GM19099 (cell line): Measurements from ENCODE around the gene BORCS8.

ENCODE experiments used
- POLR2A ChIP-seq: IDR thresholded peaks from 3 replicates; pipeline ENCODE4 v1.6.1; 2011; ENCODE audit warnings: low read depth; ENCODE audit not compliant: insufficient read length; ENCODE audit errors: extremely low read depth

The BORCS8 gene

DNA sequence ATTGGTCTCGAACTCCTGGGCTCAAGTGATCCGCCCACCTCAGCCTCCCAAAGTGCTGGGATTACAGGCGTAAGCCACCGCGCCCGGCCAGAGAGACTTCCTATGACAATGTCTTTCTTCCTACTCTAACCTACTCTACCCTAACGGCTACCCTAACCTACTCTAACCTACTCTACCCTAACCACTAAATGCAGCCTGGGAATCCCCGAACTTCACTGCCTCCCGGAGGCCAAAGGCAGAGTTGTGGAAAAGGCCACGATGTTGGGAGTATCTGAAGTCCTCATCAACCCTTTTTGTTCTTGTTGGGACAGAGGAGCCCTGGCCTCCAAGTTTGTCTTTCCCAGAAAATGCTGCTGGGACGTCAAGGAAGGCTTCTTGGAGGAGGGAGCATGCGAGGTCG lies 12.2 kb upstream of the BORCS8 start:
- no peak for TF ChIP-seq POLR2A

GRCh38 chr19:19203012-19203856 lies 11.3 kb upstream of the BORCS8 start, which contains the start of gene NR2C2AP:
Gene NR2C2AP, minus strand, starts transcription at chr19:19203414. Its CDS starts 354 bp downstream, at chr19:19203060.
- TF ChIP-seq POLR2A: peak; percentile 73

GRCh38 chr19:19202707-19203011 lies 10.7 kb upstream of the BORCS8 start:
- TF ChIP-seq POLR2A: no peak

- TF ChIP-seq POLR2A: no peak
These were observed 10.0 kb upstream of the BORCS8 start for GRCh38 chr19:19201697-19202630.

GRCh38 chr19:19193926-19194325 lies 2.0 kb upstream of the BORCS8 start:
- no peak for TF ChIP-seq POLR2A

DNA sequence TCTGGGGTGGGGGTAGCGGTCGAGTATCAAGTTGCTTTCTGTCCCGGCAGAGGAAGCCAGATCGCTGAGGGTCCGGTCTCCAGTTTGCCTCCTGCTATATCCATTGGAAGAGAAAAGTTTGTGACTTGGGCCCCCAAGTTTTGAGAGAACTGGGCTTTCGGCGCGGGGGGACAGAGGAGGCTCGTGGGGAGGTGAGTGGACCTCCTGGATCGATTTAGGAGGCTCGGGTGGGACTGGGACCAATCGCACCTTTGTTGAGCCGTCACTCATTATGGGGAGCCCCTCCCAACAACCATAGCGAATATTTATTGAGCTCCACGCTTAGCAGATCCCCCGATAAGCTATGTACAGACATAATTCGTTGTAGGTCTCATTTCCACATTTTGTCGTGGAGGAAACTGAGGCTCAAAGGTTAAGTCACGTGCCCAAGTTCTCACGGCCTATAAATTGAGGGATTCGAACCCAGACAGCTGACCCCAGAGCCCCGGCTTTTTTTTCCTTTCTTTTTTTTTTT lies 1.0 kb upstream of the BORCS8 start:
- peak; percentile 65 for TF ChIP-seq POLR2A

GRCh38 chr19:19191768-19192077 lies 229 bp downstream of the BORCS8 start:
- no peak for TF ChIP-seq POLR2A

- no peak for TF ChIP-seq POLR2A
These were observed 5.2 kb downstream of the BORCS8 start for GRCh38 chr19:19186742-19187141.

DNA sequence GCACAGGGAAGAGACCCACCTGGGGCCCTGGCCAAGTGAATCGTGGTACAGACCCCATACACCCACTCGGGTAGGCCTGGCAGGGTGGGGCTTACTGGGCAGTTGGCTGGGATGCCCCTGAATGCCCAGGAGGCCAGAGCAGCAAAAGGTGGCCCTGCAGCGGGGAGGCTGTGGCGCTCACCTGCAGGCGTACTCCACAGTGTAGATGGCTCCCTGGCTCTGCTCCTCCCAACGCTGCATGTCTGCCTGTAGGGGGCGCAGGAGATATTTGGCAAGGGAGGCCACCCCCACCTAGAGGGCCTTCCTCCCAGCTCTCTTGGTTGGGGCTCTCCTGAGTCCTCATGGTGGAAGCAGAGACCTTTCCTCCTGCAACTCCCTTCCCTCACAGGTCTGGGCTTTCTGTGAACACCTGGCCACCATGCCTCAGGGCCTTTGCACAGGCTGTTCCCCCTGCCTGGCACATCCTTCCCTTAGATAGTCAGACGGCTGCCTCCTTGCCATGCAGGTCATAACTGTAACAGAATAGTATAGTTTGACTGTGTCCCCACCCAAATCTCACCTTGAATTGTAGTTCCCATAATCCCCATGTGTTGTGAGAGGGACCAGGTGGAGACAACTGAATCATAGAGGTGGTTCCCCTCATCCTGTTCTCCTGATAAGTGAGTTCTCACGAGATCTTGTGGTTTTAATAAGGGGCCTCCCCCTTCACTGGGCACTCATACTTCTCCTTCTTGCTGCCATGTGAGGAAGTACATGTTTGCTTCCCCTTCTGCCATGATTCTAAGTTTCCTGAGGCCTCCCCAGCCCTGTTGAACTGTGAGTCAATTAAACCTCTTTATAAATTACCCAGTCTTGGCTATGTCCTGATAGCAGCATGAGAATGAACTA lies 5.9 kb downstream of the BORCS8 start:
- no peak for TF ChIP-seq POLR2A

GRCh38 chr19:19181488-19181998 lies 10.4 kb downstream of the BORCS8 start:
- TF ChIP-seq POLR2A: no peak

DNA sequence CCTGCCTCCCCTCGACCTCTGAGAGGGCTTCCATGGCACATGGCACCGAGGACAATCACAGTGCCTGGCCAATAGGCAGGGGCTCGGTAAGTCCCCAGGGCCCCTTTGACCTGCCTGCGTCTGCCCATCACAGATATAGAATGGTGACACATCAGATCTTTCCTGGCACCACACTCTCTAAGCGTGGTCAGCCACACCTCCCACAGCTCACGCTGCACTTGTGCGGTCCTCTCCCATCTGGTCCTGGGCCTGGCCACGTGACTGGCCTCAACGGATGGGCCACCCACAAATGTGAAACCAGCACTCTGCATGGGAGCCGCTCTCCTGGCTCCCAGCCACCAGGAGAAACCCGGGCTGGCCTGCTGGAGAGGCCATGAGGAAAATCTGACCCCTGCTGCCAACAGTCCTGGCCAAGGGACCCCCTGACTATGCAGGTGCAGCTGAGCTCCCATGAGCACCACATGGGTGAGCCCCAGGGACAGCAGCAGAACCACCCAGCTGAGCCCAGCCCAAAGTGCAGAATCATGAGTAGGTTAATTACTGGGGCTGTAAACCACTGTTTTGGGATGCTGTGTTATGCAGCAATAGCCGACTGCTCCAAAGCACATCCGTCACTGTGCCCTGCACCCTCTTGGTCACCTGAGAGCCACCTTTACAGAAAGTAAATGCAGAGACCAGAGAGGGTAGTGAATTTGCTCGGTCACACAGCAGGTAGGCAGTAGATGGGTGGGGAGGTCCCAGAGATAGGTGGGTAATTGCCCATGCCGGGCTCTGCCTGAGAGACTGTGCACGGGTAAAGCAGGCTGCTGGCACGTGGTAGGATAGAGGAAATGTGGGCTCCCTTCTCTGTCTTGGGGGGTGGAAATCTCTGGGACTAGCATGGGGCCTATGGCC lies 12.2 kb downstream of the BORCS8 start:
- no peak for TF ChIP-seq POLR2A

DNA sequence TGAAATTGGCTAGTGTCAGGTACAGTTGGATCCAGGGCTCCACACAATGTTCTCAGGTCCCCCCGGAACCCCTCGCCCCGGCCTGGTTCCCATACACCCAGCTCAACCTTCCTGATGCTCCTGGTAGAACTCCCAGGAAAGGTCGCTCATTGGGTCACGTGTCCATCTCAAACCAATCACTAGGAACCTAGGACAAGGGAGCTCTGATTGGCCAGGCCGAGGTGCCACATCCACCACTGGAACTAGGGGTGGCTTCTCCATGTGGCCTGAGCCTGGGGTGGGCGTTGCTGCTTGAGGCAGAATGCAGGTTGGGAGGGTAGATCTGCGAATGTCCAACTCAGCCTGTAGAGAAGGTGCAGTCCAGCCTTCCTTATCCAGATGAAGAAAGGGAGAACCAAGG lies 15.0 kb downstream of the BORCS8 start:
- no peak for TF ChIP-seq POLR2A

- no peak for TF ChIP-seq POLR2A
These were observed 20.0 kb downstream of the BORCS8 start for GRCh38 chr19:19171821-19172532.
